GF-D8 (cell line): Measurements from ENCODE around the gene ASTN1.

Experiments used
- DNase-seq: peaks from one replicate; lab custom pipeline; 2025; lab: John Stamatoyannopoulos, UW

ASTN1 gene

DNA sequence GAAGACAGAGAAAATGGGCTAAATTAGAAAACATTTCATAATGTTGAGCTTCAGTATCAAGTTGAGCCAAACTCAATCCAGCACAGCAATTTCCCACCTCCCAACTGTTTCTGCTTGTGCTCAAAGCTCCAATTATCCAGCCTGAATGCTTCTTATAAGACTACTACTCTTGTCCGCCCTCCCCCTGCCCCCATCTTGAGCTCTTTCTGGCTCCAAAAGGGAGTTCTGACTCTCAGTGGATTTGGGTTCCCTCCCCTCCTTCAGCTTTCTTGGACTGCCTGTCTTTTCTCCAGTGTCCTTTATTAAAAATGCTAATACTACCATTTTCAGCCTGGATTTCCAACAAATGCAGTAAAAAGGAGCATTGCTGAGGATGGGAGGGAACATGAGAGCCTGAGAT lies 174.8 kb downstream of the ASTN1 start:
- DNase-seq = no peak

GRCh38 chr1:176989023-176989422 lies 175.5 kb downstream of the ASTN1 start:
- no peak for DNase-seq

DNA sequence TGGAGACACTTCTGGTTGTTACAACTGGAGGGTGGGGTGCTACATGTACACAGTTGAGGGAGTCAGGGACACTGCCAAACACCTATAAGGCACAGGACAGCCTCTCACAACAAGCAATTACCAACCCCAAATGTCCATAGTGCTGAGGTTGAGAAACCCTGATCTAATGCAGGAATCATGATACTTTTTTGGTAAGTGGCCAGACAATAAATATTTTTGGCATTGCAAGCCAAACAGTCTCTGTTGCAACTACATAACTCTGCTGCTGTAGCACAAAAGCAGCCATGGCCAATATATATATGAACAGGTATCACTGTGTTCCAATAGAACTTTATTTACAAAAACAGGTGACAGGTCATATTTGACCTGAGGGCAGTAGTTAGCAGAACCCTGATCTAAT lies 177.5 kb downstream of the ASTN1 start:
- DNase-seq = no peak

DNA sequence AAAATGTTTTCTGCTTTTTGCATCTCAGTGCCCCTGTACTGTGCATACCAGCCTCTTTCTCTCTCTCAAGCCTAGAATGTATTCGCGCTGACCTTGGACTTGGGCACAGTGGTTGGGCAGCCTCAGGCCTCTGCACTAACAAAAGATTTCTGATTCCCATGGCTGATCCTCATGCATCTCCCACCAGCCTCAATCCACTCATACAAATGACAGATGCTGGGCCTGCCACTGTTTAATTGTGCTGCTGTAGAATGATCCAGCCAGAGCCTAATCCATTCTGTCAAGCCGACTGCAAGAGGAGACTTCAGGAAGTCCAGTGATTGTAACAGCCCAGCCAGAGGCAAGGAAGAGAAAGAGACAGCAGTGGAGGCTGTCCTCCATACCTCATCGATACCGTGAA lies 180.8 kb downstream of the ASTN1 start:
- DNase-seq = no peak

- no peak for DNase-seq
These were observed 187.7 kb downstream of the ASTN1 start for GRCh38 chr1:176976771-176977170.

DNA sequence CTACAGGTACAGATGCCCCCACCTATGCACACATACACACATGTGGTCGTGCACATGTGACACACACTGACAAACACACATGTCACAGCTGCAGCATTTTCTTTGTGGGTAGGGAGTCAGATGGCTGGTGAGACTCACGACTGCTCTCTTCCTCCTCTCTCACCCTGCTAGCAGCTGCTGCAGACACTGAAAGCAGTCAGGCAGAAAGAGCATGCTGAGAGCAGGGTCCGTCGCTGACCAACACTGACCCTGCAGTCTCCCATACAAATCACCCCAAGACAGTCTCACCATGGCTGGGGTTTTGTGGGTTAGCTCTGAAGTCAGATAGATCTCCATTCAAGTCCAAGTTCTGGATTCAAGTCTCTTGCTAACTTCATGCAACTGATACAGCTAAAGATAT lies 188.3 kb downstream of the ASTN1 start:
- DNase-seq = no peak

DNA sequence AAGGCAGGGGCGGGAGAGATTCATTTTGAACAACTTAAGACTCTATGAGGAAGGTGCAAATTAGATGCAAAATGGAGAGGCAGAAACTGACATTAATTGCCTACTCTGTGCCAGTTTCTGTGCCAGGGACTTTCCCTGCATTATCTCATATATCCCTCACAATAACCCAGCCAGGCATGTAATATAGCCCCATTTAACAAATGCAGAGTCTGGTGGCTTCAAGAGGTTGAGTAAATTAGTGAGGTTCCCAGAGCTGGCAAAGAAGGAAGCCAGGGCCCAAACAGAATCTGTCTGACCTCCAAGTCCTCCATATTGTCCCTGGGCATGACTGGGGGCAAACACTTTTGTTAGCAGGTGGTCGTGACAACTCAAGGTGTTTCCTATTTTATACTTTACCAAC lies 199.8 kb downstream of the ASTN1 start:
- DNase-seq = no peak

DNA sequence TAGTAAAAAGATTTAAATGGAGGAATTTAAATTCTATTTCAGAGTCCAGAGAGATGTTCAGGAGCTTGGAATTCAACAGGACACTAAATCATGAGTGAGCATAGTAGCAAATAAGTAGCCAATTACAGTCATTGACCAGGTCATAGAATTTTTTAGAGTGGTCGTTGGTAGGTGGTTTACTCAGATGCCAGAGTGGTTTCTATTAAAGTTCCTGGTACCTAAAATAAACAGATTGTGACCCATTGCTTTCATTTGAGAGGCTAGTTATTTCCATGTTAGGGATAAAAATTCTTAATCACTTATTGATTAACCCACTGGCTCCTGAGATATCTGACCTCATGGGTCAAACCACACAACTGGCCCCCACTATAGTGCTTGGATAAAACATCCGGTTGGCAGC lies 201.3 kb downstream of the ASTN1 start:
- no peak for DNase-seq

DNA sequence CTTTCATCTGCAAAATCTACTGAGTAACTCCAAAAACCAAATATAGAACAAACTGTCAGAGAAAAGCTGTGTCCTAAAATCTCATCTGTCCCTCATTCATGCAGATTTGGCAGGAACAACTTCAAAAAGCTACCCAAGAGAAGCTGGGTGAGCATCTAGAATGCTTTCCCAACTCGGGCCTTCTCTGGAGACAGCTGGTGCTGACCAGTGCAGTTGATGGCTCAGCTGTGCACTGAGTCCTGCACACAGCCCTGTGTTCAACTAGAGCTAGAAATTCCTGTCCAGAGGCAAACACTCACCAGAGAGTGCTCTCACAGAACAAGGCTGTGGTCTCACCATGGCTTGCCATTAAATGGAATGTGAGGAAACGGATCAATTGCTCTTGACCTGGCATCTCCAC lies 202.8 kb downstream of the ASTN1 start:
- DNase-seq = no peak

DNA sequence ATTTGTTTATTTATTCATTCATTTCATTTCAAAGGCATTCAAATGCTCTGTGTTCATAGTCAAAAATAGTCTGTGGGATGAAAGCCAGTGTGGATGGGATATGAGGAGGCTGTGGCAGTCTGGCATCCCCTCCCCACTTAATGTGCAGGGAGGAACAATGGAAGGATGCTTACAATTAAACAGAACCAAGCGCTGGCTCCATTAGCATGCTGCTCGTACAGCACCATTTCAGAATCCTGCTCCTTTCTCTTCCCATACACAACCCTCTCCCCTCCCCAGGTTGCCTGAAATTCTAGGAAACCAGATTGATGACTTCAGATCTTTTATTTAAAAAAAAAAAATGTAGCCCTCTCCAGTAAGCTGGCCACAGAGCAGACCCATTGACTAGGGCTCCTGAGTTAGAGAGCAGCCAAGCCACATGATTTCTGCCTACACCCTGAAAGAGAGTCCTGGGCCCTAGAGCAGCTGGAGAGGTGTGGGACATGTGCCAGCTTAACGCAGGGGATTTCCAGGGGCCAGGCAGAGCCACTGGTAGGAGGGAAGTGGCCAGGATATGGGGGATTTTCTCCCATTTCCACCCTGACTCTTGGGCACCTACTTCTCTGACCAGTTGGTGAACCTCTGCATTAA lies 205.2 kb downstream of the ASTN1 start:
- DNase-seq = no peak

DNA sequence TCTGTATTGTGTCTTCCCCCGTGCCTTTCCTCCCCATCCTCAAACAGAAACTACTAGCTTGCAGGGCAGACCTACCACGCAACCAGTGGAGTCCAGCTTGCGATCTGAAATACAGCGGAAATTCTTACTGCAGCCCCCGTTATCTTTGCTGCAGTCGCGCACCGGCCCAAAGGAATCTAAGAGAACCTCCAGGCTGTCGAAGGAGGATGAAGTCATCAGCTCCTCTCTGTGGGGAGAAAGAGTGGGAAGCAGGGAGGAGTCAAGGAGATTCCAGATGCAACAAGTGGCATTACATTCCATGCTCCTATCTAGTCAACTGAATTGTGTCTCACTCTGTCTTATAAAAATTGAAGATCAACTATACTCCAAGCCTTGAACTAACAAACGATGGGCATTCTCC lies 206.9 kb downstream of the ASTN1 start:
- no peak for DNase-seq

DNA sequence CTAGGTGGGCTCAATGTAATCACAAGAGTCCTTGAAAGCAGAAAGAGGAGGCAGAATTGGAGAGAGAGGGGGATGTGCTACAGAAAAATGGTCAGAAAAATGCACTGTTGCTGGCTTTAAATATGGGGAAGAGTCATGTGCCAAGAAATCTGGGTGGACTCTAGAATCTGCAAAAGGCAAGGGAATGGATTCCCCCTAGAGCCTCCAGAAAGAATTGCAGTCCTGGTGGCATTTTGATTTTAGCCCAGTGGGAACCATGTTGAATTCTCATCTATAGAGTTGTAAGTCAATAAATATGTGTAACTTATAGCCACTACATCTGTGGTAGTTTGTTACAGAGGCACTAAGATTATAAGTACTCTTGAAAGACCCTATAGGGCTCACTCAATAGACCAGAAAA lies 210.3 kb downstream of the ASTN1 start:
- DNase-seq = no peak

- no peak for DNase-seq
These were observed 213.7 kb downstream of the ASTN1 start for GRCh38 chr1:176950736-176951324.

- DNase-seq = no peak
These were observed 215.4 kb downstream of the ASTN1 start for GRCh38 chr1:176949033-176949662.

GRCh38 chr1:176944606-176945005 lies 219.9 kb downstream of the ASTN1 start:
- no peak for DNase-seq

DNA sequence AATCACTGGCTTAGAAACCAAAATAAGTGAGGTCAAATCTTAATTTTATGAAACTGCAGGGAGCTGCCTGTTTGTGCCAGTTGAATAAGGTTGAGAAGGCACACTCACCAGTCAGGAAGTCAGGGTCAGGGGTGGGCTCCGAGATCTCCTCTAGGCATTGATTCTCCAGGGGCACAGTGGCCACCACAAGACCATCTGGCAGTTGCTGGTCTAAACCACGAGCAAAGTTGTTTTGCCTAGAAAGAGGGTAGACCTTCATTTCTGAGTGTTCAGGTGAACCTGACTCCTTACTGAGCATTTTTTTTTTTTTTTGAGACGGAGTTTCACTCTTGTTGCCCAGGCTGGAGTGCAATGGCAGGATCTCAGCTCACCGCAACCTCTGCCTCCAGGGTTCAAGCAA lies 220.7 kb downstream of the ASTN1 start:
- no peak for DNase-seq

- DNase-seq = no peak
These were observed 222.2 kb downstream of the ASTN1 start for GRCh38 chr1:176942346-176942745.

DNA sequence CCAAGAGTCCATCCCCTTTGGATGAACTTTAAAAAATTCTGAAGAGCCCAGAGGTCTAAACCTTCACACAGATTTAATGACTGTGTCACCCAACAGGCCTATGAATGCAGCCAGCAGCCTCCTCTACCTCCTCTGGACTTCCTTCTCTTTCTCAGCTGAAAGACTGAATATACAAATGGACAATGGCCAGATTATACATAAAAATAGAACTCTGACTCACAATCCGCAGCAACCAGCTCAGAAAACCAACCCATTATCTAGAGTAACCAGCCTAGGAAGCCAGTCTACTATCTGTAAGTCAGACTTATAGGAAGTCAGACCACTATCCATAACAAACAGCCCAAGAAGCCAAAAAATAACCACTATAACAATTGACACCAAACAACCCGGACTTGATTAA lies 224.5 kb downstream of the ASTN1 start:
- no peak for DNase-seq

DNA sequence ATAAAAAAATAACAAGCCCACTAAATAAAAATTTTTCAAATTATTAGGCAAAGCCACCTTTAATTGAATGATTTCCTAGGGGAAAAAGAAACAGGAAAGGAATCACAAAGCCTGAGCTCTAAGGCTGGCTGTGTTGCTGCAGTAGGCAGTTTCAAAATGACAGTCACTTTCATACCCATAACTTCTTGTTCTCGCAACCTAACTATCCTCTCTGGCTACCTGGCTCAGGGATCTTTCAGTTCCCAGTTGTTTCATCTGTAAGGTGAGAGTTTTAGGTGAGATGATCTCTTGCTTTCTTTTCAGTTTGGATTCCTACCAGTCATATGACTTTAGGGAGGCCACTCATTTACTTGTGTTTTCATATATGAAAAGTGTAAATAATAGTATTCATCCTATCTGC lies 226.1 kb downstream of the ASTN1 start:
- no peak for DNase-seq

GRCh38 chr1:176934370-176934769 lies 230.1 kb downstream of the ASTN1 start:
- no peak for DNase-seq

DNA sequence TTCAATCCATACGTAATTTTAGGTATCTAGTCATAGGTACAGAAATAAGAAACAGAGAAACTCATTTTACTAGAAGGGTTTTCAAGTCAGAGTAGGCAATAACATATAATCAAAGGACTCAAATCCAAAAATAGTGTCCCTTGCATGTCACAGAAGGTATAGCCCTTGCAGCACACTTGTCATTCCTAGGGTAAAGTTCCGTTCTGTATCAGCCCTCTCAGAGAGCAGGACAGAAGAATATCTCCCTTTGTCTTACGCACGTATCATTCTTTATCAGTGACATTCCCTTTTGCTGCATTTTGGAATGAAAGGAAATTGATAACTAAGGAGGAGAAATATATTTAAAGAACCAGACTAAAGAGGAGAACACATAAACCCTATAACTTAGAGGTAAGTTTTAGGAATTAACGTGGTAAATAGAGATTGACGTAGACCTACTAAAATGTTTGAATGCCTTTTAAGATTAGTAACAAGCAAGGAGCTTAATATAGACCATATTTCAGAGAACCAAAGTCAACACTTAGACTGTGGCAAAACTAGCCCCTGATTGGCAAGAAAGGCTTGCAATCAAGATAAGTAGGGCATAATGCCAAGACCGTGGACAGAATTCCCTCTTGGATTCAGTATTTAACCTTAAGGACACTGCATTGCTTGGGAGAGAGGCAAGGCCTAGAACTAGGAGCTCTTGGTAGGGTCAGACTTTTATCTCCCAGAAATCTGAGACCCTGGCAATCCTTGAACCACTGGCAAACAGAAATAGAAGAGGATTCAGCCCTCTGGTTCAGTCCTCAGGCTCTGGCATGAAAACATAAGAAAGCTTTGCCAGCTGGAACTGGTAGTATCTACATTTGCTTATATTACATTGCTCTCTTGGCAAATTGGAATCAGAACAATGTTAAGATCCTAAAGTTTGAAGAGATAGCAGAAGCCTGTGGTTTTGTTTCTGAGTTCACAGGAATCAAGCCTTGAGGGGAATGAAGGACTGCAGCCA lies 232.1 kb downstream of the ASTN1 start:
- DNase-seq = no peak

- DNase-seq = no peak
These were observed 233.0 kb downstream of the ASTN1 start for GRCh38 chr1:176931526-176931925.
